Measurements from ENCODE around the gene TBX2. TPM values are rescaled to one million over a fixed set of nuclear protein-coding genes. Genes with fewer than 3 reads are reported as not detected.

Gene TBX2
- total and polyA plus RNA-seq, 10 of the 15 experiments (the other 5 are each of a cell fraction or from before 2014, with no cell fraction given): 0.13 TPM; not detected in 9

DNA sequence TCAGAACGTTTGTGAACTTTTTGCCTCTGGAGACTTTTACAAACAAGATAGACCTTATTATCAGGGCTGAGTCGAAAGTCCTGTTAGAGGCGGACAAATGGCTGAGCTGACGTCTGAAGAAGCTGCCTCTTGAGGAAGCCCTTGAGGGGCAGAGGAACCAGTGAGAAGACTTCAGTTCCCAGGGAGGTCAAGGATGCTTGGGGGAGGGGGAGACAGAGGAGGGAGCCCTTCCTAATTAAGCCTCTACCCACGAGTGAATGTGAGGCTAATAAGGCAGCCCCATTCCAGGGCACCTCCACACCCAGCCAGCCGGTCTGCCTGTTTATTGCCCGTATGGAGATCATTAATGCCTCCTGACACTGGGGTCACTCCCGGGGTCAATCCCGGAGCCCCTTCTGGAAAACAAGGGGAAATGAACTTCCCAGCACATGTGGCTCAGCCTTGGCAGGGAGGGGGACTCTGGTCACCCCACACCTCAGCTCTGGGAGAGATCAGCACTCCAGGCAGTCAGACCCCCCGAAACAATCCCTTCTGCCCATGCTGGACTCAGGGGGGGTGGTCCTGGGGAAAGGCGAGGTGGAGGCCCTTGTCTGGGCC, 43.3 kb downstream of the TBX2 start (continued):
- TF ChIP-seq, protein P1, sequence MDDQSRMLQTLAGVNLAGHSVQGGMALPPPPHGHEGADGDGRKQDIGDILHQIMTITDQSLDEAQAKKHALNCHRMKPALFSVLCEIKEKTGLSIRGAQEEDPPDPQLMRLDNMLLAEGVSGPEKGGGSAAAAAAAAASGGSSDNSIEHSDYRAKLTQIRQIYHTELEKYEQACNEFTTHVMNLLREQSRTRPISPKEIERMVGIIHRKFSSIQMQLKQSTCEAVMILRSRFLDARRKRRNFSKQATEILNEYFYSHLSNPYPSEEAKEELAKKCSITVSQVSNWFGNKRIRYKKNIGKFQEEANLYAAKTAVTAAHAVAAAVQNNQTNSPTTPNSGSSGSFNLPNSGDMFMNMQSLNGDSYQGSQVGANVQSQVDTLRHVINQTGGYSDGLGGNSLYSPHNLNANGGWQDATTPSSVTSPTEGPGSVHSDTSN (IDR thresholded peaks at IDR 0.05; ENCODE audit: insufficient replicate concordance, low read depth, low read length): no peak
- TF ChIP-seq E2F8 (IDR thresholded peaks at IDR 0.05; ENCODE audit: low read depth, partially characterized antibody): no peak
- no peak for TF ChIP-seq MEF2B (IDR thresholded peaks at IDR 0.05; ENCODE audit: partially characterized antibody, poor library complexity, severe bottlenecking)
- TF ChIP-seq, protein P2, sequence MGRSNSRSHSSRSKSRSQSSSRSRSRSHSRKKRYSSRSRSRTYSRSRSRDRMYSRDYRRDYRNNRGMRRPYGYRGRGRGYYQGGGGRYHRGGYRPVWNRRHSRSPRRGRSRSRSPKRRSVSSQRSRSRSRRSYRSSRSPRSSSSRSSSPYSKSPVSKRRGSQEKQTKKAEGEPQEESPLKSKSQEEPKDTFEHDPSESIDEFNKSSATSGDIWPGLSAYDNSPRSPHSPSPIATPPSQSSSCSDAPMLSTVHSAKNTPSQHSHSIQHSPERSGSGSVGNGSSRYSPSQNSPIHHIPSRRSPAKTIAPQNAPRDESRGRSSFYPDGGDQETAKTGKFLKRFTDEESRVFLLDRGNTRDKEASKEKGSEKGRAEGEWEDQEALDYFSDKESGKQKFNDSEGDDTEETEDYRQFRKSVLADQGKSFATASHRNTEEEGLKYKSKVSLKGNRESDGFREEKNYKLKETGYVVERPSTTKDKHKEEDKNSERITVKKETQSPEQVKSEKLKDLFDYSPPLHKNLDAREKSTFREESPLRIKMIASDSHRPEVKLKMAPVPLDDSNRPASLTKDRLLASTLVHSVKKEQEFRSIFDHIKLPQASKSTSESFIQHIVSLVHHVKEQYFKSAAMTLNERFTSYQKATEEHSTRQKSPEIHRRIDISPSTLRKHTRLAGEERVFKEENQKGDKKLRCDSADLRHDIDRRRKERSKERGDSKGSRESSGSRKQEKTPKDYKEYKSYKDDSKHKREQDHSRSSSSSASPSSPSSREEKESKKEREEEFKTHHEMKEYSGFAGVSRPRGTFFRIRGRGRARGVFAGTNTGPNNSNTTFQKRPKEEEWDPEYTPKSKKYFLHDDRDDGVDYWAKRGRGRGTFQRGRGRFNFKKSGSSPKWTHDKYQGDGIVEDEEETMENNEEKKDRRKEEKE (IDR thresholded peaks at IDR 0.05): no peak
- TF ChIP-seq, protein P3, sequence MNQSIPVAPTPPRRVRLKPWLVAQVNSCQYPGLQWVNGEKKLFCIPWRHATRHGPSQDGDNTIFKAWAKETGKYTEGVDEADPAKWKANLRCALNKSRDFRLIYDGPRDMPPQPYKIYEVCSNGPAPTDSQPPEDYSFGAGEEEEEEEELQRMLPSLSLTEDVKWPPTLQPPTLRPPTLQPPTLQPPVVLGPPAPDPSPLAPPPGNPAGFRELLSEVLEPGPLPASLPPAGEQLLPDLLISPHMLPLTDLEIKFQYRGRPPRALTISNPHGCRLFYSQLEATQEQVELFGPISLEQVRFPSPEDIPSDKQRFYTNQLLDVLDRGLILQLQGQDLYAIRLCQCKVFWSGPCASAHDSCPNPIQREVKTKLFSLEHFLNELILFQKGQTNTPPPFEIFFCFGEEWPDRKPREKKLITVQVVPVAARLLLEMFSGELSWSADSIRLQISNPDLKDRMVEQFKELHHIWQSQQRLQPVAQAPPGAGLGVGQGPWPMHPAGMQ (IDR thresholded peaks at IDR 0.05; ENCODE audit: borderline replicate concordance): no peak
